Stomach (tissue), 9 donors: Measurements from ENCODE around the gene ZBTB18. TPM values are rescaled to one million over a fixed set of nuclear protein-coding genes. Genes with fewer than 3 reads are reported as not detected.

Experiments used
- DNase-seq, 2 donors: peaks; one replicate each; pipeline versions ENCODE4 v3.0.0 to v3.0.0-alpha.2; 2013 to 2019
- H3K27ac ChIP-seq, 5 donors: fragments of 200-600 bp in 4 of 5; sonication (generic) in 4 of 5; one replicate each; pipeline ENCODE4 v1.5.1; 2013 to 2019; ENCODE audit warnings: mild to moderate bottlenecking in 1 of 5, moderate library complexity in 1 of 5
- H3K27me3 ChIP-seq, 3 donors: fragments of 200-600 bp; sonication (generic); one replicate each; pipeline ENCODE4 v1.5.1; 2017 to 2019; ENCODE audit warnings: mixed run types in 1 of 3
- H3K36me3 ChIP-seq, 4 donors: fragments of 200-600 bp; sonication (generic); 1 replicate in 3 of 4; 2 replicates in 1 of 4; pipeline ENCODE4 v1.5.1; 2016 to 2019
- H3K4me1 ChIP-seq, 4 donors: fragments of 200-600 bp; sonication (generic); one replicate each; pipeline ENCODE4 v1.5.1; 2016 to 2019
- H3K4me3 ChIP-seq, 4 donors: fragments of 200-600 bp; sonication (generic) in 3 of 4; one replicate each; pipeline ENCODE4 v1.5.1; 2016 to 2019; ENCODE audit warnings: mild to moderate bottlenecking in 1 of 4
- H3K9me3 ChIP-seq, 4 donors: fragments of 200-600 bp; sonication (generic); one replicate each; pipeline ENCODE4 v1.5.1; 2016 to 2019
- CTCF ChIP-seq, 7 experiments: fragments of 450-650 bp in 4 of 7; fragments of 200-600 bp in 3 of 7; sonication (generic) in 3 of 7; IDR thresholded peaks; one replicate each; pipeline ENCODE4 v1.5.1; 2016 to 2019; ENCODE audit warnings: antibody characterized with exemption in 7 of 7, control low read depth in 2 of 7, mild to moderate bottlenecking in 1 of 7
- EP300 ChIP-seq: sonication (generic); formaldehyde crosslinking; IDR thresholded peaks from one replicate; pipeline ENCODE4 v1.6.1; 2017; ENCODE audit warnings: antibody characterized with exemption
- POLR2A ChIP-seq, 4 donors: fragments of 450-650 bp; IDR thresholded peaks; one replicate each; pipeline ENCODE4 v1.6.1; 2016; ENCODE audit warnings: antibody characterized with exemption in 4 of 4, control low read depth in 2 of 4, mild to moderate bottlenecking in 1 of 4, moderate library complexity in 1 of 4
- POLR2AphosphoS5 ChIP-seq, 3 donors: sonication (generic); formaldehyde crosslinking; IDR thresholded peaks; one replicate each; pipeline ENCODE4 v1.6.1; 2016; ENCODE audit warnings: antibody characterized with exemption in 3 of 3
- WGBS, 5 donors: extraction: QIAGEN DNeasy Blood & Tissue Kit in 3 of 5; methylation state at CpG; one replicate each; pipeline versions ENCODE4 v1.1.5 to v1.1.7; 2013 to 2018; 5-methylcytosine and 5-hydroxymethylcytosine counted together
- intact Hi-C: fragments of 100-400 bp; cut with DNase I; formaldehyde crosslinking; loops from one replicate; pipeline ENCODE4 v1.15.1; 2023; ENCODE audit warnings: low total_unique reads
- polyA plus RNA-seq, 3 donors: library from polyadenylated mRNA; stranded (reverse); fragments of 200-250 nt; gene quantifications; one replicate each; pipeline ENCODE4 v1.2.3, GENCODE V29; 2013
- total RNA-seq, 5 donors: library from RNA; depleted of rRNA; stranded (reverse); fragments of >200 nt; gene quantifications; one replicate each; pipeline versions ENCODE4 v1.1.0 to v1.2.3, GENCODE V29; 2014 to 2016
- donor health status: healthy with polysubstance abuse.
- donor health status: Bipolar disorder and iron deficiency.
- donor health status: healthy.

The ZBTB18 gene
- total and polyA plus RNA-seq, 8 donors, result 5.7 to 27.2 (median 16.4) TPM

DNA sequence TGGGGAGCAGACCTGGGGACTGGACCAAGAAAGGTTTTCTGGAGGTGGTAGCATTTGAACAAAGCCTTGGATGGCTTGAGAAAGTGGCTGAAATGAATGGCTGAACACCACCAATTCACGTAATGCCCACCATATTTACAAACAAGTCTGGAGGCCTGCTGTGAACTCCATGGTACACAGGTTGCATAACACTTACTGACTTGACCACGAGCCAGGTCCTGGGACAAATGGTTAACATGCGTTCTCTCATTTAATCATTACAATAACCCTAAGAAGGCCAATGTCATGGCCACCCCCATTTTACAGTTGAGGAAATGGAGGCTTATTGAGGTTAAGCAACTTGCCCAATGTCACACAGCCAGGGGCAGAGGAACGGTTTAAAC, 44.4 kb downstream of the ZBTB18 start:
- TF ChIP-seq POLR2AphosphoS5 (IDR thresholded peaks at IDR 0.05), result no peak
- no peak for TF ChIP-seq CTCF (IDR thresholded peaks at IDR 0.05)
- no peak for TF ChIP-seq POLR2A (IDR thresholded peaks at IDR 0.05)
- TF ChIP-seq EP300, result no peak
- 90 to 93% (median 91%) methylated on average over 4 of the region's 4 CpGs for WGBS, 5 donors
- H3K27me3 ChIP-seq, result peaks cover 0 to 20% (median 4%) of the 10 kb centered on the region in 3 donors
- H3K36me3 ChIP-seq, result no peaks in the 10 kb centered on the region
- peaks cover 0 to 3% (median 0%) of the 10 kb centered on the region in 4 donors for H3K4me1 ChIP-seq
- no peak for DNase-seq
- no peak overlapping the region for H3K4me3 ChIP-seq
- no peaks in the 10 kb centered on the region for H3K9me3 ChIP-seq
- H3K27ac ChIP-seq, result no peak overlapping the region
- intact Hi-C loops, result no loop called here

- H3K4me3 ChIP-seq, result no peak overlapping the region
- no peaks in the 10 kb centered on the region for H3K36me3 ChIP-seq
- DNase-seq, result no peak
- H3K4me1 ChIP-seq, result no peaks in the 10 kb centered on the region
- H3K9me3 ChIP-seq, result no peaks in the 10 kb centered on the region
- peaks cover 0 to 26% (median 4%) of the 10 kb centered on the region in 3 donors for H3K27me3 ChIP-seq
- intact Hi-C loops, result no loop called here
- no peak for TF ChIP-seq POLR2AphosphoS5 (IDR thresholded peaks at IDR 0.05)
- no peak for TF ChIP-seq CTCF (IDR thresholded peaks at IDR 0.05)
- no peak for TF ChIP-seq EP300
- no peak for TF ChIP-seq POLR2A (IDR thresholded peaks at IDR 0.05)
- WGBS, 5 donors, result 89 to 92% (median 91%) methylated on average over 13 of the region's 13 CpGs
- H3K27ac ChIP-seq, result no peak overlapping the region
Observed at GRCh38 chr1:244096066-244096610, 45.1 kb downstream of the ZBTB18 start.

GRCh38 chr1:244096691-244097090, 45.6 kb downstream of the ZBTB18 start:
- TF ChIP-seq POLR2AphosphoS5 (IDR thresholded peaks at IDR 0.05), result no peak
- no peak for TF ChIP-seq EP300
- TF ChIP-seq POLR2A (IDR thresholded peaks at IDR 0.05), result no peak
- Histone ChIP-seq H3K9me3 (no peaks in the 10 kb centered on the region), H3K4me3 (no peak overlapping the region), H3K4me1 (no peaks in the 10 kb centered on the region), H3K36me3 (no peaks in the 10 kb centered on the region), H3K27ac (no peak overlapping the region), H3K27me3 (peaks cover 0 to 29% (median 4%) of the 10 kb centered on the region in 3 donors)
- 89 to 97% (median 93%) methylated on average over 9 of the region's 9 CpGs for WGBS, 5 donors
- intact Hi-C loops, result no loop called here
- DNase-seq, result no peak

GRCh38 chr1:244097523-244098405, 46.7 kb downstream of the ZBTB18 start:
- TF ChIP-seq CTCF (IDR thresholded peaks at IDR 0.05) (no peak), POLR2A (IDR thresholded peaks at IDR 0.05) (no peak), POLR2AphosphoS5 (IDR thresholded peaks at IDR 0.05) (no peak), EP300 (no peak)
- no peak for DNase-seq
- H3K27ac ChIP-seq, result no peak overlapping the region
- 54 to 61% (median 57%) methylated on average over 7 of the region's 7 CpGs for WGBS, 5 donors
- H3K27me3 ChIP-seq, result peaks cover 0 to 35% (median 4%) of the 10 kb centered on the region in 3 donors
- intact Hi-C loops, result no loop called here
- no peaks in the 10 kb centered on the region for H3K36me3 ChIP-seq
- no peaks in the 10 kb centered on the region for H3K9me3 ChIP-seq
- H3K4me3 ChIP-seq, result no peak overlapping the region
- no peaks in the 10 kb centered on the region for H3K4me1 ChIP-seq
